GM23248 (cell line): ENCODE results near the gene PCDHGB3. TPM values are rescaled to one million over a fixed set of nuclear protein-coding genes. Genes with fewer than 3 reads are reported as not detected.

ENCODE experiments used
- DNase-seq: peaks from one replicate; pipeline ENCODE4 v3.0.0-alpha.2; 2015
- H2AFZ ChIP-seq: fragments of 200-600 bp; sonication (generic); 2 replicates; pipeline ENCODE4 v1.6.1; 2016; ENCODE audit warnings: antibody characterized with exemption
- H3F3A ChIP-seq: fragments of 200-600 bp; sonication (generic); 2 replicates; pipeline ENCODE4 v1.6.1; 2016; ENCODE audit warnings: mild to moderate bottlenecking, antibody characterized with exemption, mixed run types; ENCODE audit not compliant: insufficient read depth
- H3K27ac ChIP-seq: fragments of 200-600 bp; sonication (generic); 2 replicates; pipeline ENCODE4 v1.5.1; 2016; ENCODE audit warnings: mild to moderate bottlenecking
- H3K27me3 ChIP-seq: fragments of 200-600 bp; sonication (generic); replicated peaks from 2 replicates; pipeline ENCODE4 v1.6.1; 2016; ENCODE audit warnings: mild to moderate bottlenecking; ENCODE audit not compliant: insufficient read depth
- H3K36me3 ChIP-seq: fragments of 200-600 bp; sonication (generic); 2 replicates; pipeline ENCODE4 v1.6.1; 2016; ENCODE audit warnings: low read depth, mild to moderate bottlenecking
- H3K4me1 ChIP-seq: fragments of 200-600 bp; sonication (generic); 2 replicates; pipeline ENCODE4 v1.6.1; 2016; ENCODE audit warnings: mild to moderate bottlenecking; ENCODE audit not compliant: insufficient read depth
- H3K4me2 ChIP-seq: fragments of 200-600 bp; sonication (generic); one replicate; pipeline ENCODE4 v1.6.1; 2016; ENCODE audit warnings: mild to moderate bottlenecking; ENCODE audit not compliant: unreplicated experiment
- H3K4me3 ChIP-seq: fragments of 200-600 bp; sonication (generic); 2 replicates; pipeline ENCODE4 v1.5.1; 2016; ENCODE audit warnings: mild to moderate bottlenecking
- H3K79me2 ChIP-seq: fragments of 200-600 bp; sonication (generic); 2 replicates; pipeline ENCODE4 v1.6.1; 2016; ENCODE audit warnings: mild to moderate bottlenecking; ENCODE audit not compliant: insufficient read depth
- H3K9ac ChIP-seq: fragments of 200-600 bp; sonication (generic); 2 replicates; pipeline ENCODE4 v1.6.1; 2016; ENCODE audit warnings: mild to moderate bottlenecking
- H3K9me2 ChIP-seq: fragments of 200-600 bp; sonication (generic); 2 replicates; pipeline ENCODE4 v1.6.1; 2016; ENCODE audit warnings: mixed run types, mild to moderate bottlenecking, moderate library complexity; ENCODE audit not compliant: insufficient read depth
- H3K9me3 ChIP-seq: fragments of 200-600 bp; sonication (generic); one replicate; pipeline ENCODE4 v1.6.1; 2017; ENCODE audit warnings: low read depth
- H4K20me1 ChIP-seq: fragments of 200-600 bp; sonication (generic); 2 replicates; pipeline ENCODE4 v1.6.0; 2016; ENCODE audit not compliant: insufficient read depth
- EZH2 ChIP-seq: fragments of 200-600 bp; sonication (generic); IDR thresholded peaks from 2 replicates; pipeline ENCODE4 v1.6.1; 2018; ENCODE audit warnings: antibody characterized with exemption, mild to moderate bottlenecking; ENCODE audit not compliant: insufficient read depth, poor library complexity, severe bottlenecking
- EZH2phosphoT487 ChIP-seq: fragments of 200-600 bp; sonication (generic); IDR thresholded peaks from 2 replicates; pipeline ENCODE4 v1.6.1; 2018; ENCODE audit warnings: antibody characterized with exemption, moderate library complexity, mild to moderate bottlenecking, low read depth; ENCODE audit not compliant: insufficient read depth
- WGBS, 2 experiments: methylation state at CpG; one replicate each; pipeline ENCODE4 v1.1.6; 2015 to 2017; ENCODE audit warnings: low lambda C conversion rate in 2 of 2, low coverage in 1 of 2; ENCODE audit errors: missing lambda C conversion rate in 2 of 2; 5-methylcytosine and 5-hydroxymethylcytosine counted together
- in situ Hi-C: fragments of 300-500 bp; cut with MboI; formaldehyde crosslinking; loops from 2 replicates; pipeline ENCODE4 v1.15.0; 2020
- polyA plus RNA-seq: library from polyadenylated mRNA; unstranded; fragments of >200 nt; fragmentation: Nextera tagmentation; extraction: Ambion mirVana; gene quantifications from 2 replicates; pipeline ENCODE4 v1.2.1, GENCODE V29; 2016
- total RNA-seq: library from RNA; depleted of rRNA; stranded (reverse); fragments of >200 nt; shearing (Covaris generic); gene quantifications from 2 replicates; pipeline ENCODE4 v1.2.3, GENCODE V29; 2014

The PCDHGB3 gene
- total and polyA plus RNA-seq, 2 experiments from 2014 or later: 0.95 to 4.0 TPM

GRCh38 chr5:141362719-141363118 lies 7.3 kb upstream of the PCDHGB3 start:
- H3K27me3 ChIP-seq: no peaks in the 10 kb centered on the region
- H4K20me1 ChIP-seq: no peaks in the 10 kb centered on the region
- no peak overlapping the region for H3K9ac ChIP-seq
- H3K9me3 ChIP-seq: peaks cover 7% of the 10 kb centered on the region
- no peak overlapping the region for H3K27ac ChIP-seq
- H3K79me2 ChIP-seq: peaks cover 6% of the 10 kb centered on the region; the same call in 1 of the 2 replicates
- H3K4me1 ChIP-seq: no peaks in the 10 kb centered on the region
- H3K4me2 ChIP-seq: no peak overlapping the region
- H2AFZ ChIP-seq: no peak overlapping the region
- no peak overlapping the region for H3K4me3 ChIP-seq
- in situ Hi-C loops: no loop called here
- no peaks in the 10 kb centered on the region for H3F3A ChIP-seq
- no peaks in the 10 kb centered on the region for H3K9me2 ChIP-seq
- no peak for TF ChIP-seq EZH2
- no peak for TF ChIP-seq EZH2phosphoT487
- no peaks in the 10 kb centered on the region; the same call in 1 of the 2 replicates for H3K36me3 ChIP-seq
- no peak for DNase-seq

- Histone ChIP-seq H3K4me1 (no peaks in the 10 kb centered on the region), H2AFZ (no peak within 1 kb of the TSS), H3F3A (no peaks in the 10 kb centered on the region), H3K4me2 (no peak within 1 kb of the TSS), H4K20me1 (no peaks in the 10 kb centered on the region), H3K27ac (no peak within 1 kb of the TSS), H3K79me2 (no peaks in the 10 kb centered on the region), H3K27me3 (no peaks in the 10 kb centered on the region), H3K4me3 (no peak within 1 kb of the TSS), H3K36me3 (no peaks in the 10 kb centered on the region; the same call in 1 of the 2 replicates), H3K9ac (no peak within 1 kb of the TSS), H3K9me2 (no peaks in the 10 kb centered on the region), H3K9me3 (peaks cover 3% of the 10 kb centered on the region)
- WGBS, 2 experiments: 22 to 24% methylated on average over 34 of the region's 34 CpGs
- TF ChIP-seq EZH2 (no peak), EZH2phosphoT487 (no peak)
- no peak for DNase-seq
- in situ Hi-C loops: no loop called here
Observed at GRCh38 chr5:141363952-141364660, 5.9 kb upstream of the PCDHGB3 start, which contains the start of gene PCDHGA5. Gene PCDHGA5, plus strand, starts transcription at chr5:141364162. Its CDS starts 169 bp downstream, at chr5:141364331.

GRCh38 chr5:141366016-141366896 lies 3.8 kb upstream of the PCDHGB3 start:
- Histone ChIP-seq H2AFZ (no peak overlapping the region), H3K36me3 (no peaks in the 10 kb centered on the region; the same call in 1 of the 2 replicates), H3K9ac (no peak overlapping the region), H3K9me2 (no peaks in the 10 kb centered on the region), H3K27ac (no peak overlapping the region), H3K79me2 (no peaks in the 10 kb centered on the region), H3F3A (no peaks in the 10 kb centered on the region), H3K4me2 (no peak overlapping the region), H3K9me3 (peaks cover 3% of the 10 kb centered on the region), H3K4me1 (no peaks in the 10 kb centered on the region), H3K27me3 (no peaks in the 10 kb centered on the region), H4K20me1 (no peaks in the 10 kb centered on the region), H3K4me3 (no peak overlapping the region)
- 43 to 49% methylated on average over 37 to 44 of the region's 46 CpGs for WGBS, 2 experiments
- in situ Hi-C loops: no loop called here
- no peak for TF ChIP-seq EZH2phosphoT487
- TF ChIP-seq EZH2: no peak
- no peak for DNase-seq

- Histone ChIP-seq H3K9ac (no peak overlapping the region), H3F3A (no peaks in the 10 kb centered on the region), H4K20me1 (no peaks in the 10 kb centered on the region), H3K36me3 (no peaks in the 10 kb centered on the region), H2AFZ (no peak overlapping the region), H3K27ac (no peak overlapping the region), H3K27me3 (no peaks in the 10 kb centered on the region), H3K9me2 (no peaks in the 10 kb centered on the region), H3K79me2 (no peaks in the 10 kb centered on the region), H3K4me3 (no peak overlapping the region), H3K4me1 (no peaks in the 10 kb centered on the region), H3K4me2 (no peak overlapping the region), H3K9me3 (no peaks in the 10 kb centered on the region)
- in situ Hi-C loops: no loop called here
- TF ChIP-seq EZH2phosphoT487: no peak
- no peak for TF ChIP-seq EZH2
- WGBS, 2 experiments: 49 to 52% methylated on average over 59 to 68 of the region's 69 CpGs
- no peak for DNase-seq
Observed at GRCh38 chr5:141371572-141372475, 1.8 kb downstream of the PCDHGB3 start.
